Stimulated activated CD4-positive, alpha-beta T cell treated with anti-CD3 and anti-CD28 coated beads, TNF-alpha, amount 100 ng/mL, for 1 hour (primary cell): ENCODE measurements around the gene PARVB.

ENCODE experiments used
- DNase-seq, 3 donors: peaks; one replicate each; pipeline ENCODE4 v3.0.0-alpha.2; 2020; ENCODE audit warnings: low read depth in 3 of 3, low spot score in 1 of 3

Gene PARVB

DNA sequence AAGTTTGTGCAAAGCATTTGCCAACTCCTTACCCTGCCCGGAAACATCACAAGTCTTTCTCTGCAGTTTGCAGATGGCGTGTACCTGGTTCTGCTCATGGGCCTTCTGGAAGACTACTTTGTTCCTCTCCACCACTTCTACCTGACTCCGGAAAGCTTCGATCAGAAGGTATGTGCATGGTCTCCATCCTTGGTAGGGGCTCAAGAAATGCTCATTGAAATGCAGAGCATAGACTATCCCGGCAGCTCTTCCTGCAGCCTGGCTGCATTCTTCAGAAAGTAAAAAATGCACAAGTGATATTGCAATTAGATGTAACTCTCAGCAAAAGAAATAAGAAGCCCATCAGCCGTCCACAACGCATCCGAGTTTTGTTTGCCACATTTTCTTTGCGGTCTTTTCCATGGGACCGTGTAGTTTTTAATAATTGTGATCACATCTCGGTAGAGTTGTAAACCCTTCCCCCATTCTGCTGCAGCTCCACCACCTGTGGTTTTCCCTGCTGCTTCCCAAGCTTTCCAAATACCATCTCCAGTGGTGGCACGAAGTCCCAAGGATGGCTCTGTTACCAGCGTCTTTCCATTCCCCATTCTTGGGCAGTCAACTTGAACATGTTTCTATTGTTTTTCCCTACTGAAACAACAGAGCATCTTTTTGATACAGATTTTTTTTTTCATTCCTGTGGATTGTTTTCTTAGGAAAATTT lies 134.0 kb downstream of the PARVB start:
- DNase-seq = no peak

DNA sequence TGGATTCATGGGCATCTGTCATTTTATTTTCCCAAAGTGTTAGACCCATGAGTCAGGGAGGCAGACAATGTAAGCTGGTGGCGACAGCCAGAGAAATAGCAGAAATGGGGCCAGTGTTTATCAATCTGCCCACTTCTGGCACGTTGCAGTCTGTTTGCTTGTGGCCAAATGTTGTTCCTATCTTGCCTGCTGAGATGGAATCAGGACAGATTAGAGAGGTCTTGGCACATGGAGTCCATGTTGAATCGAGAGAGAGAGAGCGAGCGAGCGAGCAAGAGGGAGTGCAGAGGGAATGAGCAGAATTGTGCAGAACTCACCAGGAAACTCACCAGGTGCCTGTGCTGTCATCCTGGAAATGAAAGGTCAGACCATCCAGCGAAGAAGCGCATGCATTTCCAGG lies 134.7 kb downstream of the PARVB start:
- DNase-seq = no peak

DNA sequence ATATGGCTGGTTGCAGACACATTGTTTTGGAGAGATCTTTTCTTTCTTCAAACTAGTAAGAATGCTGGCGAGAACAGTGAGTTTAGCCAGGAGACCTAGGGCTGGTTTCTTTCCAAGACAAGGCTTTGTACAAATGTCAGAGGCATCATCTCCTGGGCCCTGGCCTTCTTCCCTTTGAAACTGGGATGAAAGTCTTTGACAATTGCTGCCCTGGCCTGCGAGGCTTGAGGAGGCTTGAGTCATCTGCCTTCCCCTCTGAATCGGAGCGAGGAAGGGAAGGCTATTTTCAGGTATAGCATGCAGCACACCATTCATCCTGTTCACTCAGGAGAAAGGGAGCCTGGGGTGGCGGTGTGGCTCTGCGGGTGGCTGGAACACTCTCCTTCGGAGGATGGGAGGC lies 135.1 kb downstream of the PARVB start:
- no peak for DNase-seq

DNA sequence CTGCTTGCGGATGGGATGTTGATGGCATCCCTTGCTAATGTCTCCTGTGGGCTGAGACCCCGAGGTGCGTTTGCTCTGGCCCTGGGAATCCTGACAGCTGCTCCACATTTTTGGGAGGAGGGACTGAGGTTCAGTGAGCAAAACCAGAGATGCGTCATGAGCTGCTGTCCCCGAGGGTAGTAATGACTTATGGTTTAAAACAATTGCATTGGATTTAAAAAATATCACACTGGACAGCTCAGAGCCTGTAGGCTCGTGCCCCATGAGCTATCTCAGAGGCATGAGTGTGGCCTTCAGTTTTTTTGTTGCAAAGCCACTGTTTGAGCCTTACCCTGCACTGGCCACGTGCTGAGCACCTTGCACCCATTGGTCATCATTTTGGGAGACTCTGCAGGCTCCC lies 135.7 kb downstream of the PARVB start:
- DNase-seq = no peak

DNA sequence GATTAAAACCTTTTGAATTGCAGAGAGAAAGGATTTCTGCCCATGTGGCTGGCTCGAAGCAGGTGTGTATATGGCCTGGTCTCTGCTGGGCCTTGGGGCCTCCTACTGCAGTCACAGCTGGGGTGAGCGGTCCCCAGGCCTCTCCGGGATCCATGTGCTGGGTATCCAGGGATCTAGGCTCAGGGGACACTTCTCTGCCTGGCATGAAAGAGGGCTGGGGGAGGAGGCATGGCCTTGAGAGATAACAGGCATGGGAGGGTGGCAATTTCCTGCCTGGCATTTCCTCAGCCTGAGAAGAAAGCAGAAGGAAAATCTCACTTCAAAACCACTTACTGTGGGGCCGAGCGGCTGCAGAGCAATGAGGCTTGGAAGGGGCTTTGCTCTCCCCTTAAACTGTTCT lies 136.3 kb downstream of the PARVB start:
- no peak for DNase-seq

DNA sequence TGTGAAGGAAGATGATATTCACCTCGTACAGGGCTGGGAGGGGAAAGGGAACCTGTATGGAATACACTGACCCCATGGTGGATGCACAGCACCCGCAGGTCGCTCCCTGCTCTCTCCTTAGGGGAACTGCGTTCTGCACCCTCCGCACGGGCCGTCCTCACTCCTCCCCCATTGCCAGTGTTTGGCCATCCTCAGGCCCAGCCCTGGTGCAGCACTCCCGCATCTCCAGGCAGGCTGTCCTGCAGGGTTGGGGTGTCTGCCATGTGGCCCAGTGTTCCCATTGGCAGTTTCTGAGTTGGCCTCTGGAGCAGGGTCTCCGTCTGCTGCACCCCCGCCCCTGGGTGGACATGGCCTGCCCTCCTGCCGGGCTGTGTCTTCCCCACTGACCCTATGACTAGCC lies 137.6 kb downstream of the PARVB start:
- DNase-seq = no peak

DNA sequence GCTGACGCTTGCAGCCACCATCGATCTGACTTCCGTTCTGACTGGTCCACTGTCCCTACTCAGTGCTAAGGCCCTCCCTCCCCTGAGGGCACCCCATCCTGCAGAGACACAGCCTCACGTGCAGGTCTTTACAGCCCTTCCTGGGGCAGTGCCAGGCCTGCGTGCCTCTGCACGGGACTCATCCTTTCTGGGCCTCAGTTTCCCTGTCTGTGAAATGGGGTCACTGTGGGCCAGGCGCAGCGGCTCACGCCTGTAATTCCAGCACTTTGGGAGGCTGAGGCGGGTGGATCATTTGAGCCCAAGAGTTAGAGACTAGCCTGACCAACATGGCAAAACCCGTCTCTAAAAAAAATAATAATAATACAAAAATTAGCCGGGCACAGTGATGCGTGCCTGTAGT lies 138.9 kb downstream of the PARVB start:
- DNase-seq = no peak

DNA sequence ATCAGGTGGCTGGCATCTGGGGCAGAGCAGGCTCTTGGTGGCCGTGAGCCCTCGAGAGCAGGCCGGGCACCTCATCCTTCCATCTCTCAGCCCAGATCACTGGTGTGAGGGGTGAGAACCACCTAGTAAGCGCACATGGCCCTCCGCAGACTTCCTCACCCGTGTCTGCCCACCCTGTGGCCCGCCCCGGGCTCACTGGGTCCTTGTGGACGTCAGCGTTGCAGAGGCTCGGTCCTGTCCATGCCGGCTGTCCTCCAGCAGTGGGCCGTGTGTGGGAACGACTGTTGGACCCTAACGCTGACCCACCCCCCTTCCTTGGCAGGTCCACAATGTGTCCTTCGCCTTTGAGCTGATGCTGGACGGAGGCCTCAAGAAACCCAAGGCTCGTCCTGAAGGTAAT lies 139.4 kb downstream of the PARVB start:
- no peak for DNase-seq

DNA sequence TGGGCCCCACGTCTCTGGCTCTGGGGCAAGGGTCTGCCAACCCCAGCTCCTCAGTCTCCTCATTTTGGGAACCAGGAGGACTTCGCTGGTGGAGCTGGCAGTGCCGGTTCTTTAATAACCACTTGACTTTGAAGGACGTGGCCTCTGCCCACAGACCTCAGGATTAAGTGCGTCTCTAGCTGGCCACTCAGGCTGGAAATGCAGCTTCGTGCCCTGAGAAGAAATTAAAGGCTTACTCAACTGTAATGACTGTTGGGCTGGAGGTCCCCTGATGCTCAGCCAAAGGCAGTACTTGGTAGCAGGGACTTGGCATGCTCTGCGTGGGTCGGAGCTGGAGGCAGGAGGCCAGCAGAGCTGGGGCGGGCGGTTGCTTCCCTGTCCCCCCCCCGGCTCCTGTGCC lies 139.9 kb downstream of the PARVB start:
- no peak for DNase-seq

DNA sequence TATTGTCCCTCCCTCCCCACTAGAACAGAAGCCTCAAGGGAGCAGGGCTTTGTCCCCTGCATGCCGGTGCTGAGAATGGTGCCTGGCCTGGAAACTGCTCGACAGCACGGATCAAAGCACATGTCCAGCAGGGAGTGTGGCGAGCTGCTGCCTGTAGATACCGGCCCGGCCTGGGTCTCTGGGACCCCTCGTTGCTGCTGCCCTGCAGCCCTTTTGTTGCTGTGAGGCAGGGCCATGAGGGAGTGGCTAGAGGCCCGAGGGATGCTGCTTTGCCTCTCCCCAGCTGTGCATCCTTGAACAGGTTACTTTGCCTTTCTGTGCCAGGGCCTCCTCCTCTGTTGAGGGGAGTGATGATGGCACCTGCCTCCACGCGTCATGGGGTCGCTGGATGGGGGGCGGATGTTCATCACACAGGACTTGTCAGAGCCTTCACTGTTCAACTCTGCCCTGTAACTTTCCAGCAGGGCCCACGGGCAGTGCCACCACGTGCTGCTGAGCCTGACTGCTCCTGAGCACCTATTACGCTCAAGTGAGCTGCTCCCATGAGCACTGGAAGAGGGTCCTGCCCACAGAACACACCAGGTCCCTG lies 141.3 kb downstream of the PARVB start:
- DNase-seq = no peak

DNA sequence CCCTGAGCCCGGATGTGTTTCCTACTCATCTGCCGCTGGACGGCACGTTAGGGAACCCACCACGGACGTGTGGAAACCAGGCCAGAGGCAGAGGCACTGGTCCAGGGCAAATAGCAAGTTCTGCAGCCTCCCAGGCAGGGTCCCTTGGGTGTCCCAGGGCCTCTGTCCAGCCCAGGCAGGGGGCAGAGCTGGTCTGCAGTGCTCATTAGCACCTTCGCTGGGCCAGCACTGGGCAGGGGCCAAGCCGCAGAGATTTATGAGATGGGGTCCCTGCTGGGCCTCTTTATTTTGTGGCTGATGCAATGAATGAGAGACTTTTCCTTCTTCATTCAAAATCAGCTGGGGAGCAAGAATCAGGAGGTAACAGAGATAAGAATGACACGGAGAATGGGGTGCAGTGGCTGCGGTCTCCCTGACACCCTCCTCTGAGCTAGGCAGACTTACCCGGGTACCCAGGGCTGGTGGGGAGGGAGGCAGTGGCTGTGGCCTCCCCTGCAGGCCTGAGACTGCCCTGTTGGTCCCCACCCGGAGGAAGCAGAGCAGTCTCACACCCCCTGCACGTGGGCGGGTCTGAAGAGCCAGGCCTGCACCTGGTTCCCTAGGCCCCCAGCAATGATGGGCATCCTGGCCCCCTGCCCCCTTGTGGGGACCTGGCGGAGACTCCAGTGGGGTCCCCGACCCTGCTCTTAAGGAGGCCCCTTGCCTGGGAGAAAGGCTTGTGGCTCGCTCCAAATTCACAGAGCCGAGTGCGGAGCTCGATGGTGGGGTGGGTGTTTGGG lies 142.6 kb downstream of the PARVB start:
- DNase-seq = no peak

DNA sequence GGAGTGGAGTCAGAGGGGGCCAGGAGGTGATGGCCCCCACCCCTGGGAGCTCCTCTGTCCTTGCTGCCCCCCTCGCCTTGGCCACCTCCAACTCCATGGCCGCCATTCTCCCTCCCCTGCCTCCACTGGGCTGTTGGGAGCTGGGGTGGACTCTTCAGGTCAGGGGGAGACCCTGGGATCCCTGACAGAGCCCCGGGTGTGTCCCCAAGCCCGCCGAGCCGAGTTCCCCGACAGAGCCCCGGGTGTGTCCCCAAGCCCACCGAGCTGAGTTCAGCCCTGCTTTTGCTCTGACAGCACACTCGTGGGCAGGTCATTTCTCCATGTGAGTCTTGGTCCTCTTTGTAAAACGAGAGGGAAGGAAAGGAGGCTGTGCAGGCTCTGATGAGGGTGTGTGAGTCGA lies 143.4 kb downstream of the PARVB start:
- no peak for DNase-seq

DNA sequence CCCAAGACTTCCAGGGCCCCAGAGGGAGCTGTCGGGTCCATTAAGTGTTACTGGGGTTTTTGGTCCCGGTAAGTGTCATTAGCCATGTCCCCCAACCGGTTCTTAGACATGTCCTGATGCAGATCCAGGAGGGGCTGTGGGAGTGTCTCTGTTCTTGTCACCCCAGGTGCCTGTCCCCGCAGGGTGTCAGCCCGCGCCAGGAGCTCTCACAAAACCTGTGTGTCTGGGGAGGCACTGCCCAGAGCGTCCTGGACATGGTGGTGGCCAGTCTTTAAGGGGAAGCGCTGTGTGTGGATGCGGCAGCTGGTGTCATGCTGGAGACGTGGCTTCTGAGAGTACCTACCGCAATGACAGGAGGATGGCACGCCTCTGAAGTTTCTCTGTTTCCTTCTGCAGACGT lies 144.1 kb downstream of the PARVB start:
- no peak for DNase-seq

DNA sequence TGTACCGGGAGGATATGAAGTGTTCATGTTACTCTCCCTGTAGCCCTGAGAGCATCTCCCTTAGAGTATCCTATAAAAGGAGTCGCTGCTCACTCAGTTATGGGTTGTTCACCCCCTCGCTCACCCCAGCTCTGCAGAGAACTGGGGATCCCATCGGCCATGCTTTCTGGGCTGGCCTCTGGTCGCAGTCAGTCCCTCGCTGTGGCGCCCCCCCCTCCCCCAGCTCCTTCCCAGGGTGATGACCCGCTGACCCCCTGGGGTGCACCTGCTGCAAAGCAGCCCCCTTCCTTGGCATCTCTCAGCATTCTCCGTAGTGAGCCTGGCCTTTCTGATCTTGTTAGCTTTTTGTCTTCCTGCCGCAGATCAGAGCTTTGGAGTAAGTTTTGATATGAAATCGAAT lies 146.4 kb downstream of the PARVB start:
- DNase-seq = no peak

DNA sequence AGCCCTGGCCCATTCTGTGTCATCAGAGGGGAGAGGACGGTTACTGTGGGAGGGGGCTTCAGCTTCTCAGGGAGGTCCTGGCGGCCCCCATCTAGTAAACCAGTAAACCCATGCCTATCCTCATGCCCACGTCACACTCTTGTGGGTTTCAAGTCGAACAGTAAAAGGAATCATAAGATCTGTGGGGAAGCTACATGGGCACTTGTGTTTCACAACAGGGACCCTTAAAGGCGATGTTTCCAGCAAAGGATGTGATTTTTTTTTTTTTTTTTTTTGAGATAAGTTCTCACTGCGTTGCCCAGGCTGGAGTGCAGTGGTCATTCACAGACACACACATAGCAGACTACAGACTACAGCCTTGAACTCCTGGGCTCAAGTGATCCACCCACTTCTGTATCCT lies 147.5 kb downstream of the PARVB start:
- DNase-seq = no peak

DNA sequence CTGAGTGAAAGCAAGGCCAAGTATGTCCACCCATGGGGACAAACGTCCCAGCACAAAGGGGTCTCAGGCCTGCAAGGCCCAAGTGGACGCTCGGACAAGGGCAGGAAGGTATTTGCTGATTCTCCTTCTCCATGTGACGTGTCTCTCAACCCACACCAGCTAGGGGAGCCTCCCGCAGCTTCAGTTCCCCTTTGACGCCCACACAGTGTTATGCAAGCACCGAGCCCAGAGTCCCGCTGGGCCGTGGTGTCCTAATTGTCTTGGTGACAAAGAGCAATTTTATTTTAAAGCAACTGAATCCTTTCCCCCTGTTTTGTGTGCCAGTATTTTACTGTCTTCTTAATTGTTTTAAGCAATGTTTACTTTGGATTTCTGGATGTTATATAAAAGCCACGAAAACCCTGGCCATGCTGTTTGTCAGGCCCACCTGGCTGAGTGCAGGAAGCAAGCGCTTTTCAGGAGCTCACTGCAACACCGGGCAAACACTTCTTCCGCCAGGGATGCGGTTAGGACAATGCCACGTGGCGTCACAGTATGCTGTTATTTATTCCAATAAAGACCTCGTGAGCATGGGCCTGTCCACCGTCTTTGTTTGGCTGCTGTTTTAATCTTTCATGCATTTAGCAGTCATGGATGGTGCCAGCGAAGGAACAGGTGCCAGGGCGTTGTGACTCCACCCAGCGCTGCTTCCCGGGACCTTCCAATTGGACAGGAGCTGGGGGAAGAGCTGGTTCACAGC lies 148.4 kb downstream of the PARVB start:
- no peak for DNase-seq

DNA sequence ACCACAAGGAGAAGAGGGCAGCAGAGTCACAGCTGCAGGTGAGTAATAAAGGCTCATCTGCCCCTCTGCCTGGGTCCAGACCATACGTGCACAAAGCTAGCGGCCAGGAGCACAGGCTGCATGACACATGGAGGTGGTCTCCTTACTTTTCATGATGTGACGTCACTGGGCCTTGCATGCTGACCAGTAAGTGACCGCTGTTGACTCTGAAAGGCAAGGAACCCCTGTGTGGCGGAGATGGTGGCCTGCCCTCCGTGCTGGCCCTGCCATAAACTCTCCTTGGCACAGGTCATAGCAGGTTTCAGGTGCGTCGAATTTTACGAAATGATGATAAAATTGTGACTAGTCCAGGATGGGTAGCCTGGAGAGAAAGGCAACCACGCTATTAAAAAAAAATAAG lies 149.1 kb downstream of the PARVB start:
- no peak for DNase-seq

DNA sequence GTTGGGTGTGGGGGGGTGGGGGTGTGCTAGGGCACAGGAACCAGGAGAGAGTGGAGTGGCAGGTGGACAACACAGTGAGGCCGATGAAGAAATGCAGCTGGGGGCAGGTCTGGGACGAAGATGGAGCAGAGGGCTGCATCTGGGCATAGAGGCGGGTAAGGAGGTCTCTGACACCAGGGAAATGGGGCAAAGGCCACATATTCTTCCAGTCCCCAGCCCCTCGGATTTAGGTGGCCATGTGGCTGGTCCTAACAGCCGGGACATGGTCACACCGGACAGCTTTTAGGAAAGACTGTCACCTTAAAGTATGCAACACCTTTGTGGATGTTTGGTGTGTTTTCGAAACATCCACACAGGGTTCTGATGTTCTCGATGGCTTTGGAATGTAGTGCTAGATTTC lies 151.6 kb downstream of the PARVB start:
- no peak for DNase-seq

DNA sequence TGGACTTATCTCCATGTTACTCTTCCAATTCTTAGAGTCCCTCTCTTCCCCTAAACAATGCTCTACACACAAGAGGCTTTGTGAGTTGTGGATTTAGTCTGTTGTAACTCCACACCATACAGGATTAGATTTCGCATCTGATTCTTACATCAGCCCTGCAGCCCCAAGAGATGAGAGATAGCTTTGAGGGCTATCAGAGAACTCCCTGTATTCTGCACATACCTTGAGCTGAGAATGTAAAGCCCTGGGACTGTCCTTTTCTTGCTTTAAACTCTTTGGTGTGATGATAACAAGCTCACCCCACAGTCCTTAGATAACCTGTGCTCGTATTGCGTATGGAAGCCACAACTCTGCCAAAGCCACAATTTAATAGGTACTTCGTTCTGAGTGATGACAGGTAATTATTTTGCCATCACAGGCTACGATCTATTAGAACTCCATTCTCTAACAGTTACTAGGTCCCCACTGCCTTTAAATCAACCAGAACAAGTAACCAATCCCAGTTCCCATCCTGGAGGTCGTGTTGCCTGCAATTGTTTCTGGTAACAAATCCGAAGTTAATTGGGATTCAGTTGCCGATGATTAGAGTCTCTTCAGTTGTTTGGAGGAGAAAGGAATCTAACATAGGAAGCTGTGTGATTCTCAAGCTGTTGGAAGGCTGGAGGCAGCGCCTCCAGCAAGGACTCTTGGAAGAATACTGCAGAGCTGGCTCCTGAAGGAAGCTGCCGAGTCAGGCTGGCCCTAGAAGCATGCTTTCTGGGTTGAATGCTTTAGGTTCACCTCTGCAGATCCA lies 155.3 kb downstream of the PARVB start:
- no peak for DNase-seq

DNA sequence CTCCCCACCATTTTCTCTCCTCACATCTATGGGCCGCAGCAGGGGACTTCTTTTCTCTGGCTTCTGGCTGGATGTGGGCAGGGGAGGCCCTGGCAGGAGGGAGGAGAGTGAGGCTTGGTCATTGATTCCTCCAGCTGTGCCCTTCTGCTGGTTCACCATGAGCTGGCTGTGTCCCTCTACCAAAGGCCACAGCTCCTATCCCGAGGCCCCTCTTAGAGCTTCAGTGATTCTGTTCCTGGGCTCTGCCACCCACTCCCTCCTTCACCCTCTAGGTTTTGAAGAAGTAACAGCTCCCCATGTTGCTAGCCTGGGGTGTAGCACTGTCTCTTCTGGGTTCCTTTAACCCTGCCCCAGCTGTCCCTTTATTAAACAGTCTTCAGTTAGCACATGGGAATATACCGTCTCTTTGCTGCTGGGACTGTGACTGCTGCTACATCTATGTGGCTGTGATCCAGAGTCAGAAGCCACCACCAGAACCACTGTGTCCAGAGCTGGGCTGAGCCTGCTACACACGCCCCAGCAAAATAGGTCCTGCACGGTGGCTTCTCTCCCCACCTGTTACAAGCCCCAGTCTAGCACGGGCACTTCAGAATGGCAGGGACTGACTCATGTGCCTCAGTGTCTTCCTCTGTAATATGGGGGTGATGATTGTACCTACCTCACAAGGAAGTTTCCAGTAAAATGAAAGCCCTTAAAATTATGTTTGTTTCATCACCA lies 156.0 kb downstream of the PARVB start:
- DNase-seq = no peak

DNA sequence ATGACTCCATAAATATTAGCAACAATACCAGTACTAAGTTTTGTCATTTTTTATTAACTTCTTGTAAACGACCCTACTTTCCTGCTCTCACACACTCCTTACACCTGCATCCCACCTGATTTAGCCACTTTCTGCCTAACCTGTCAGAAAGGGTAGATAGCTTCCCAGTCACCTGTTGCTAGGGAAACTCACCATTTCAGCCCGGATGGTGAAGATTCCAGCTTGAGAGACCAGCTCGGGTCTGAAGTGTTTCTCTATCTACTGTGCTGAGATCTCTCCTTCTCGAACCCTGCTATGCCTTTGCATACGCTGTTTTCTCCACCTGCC lies 156.6 kb downstream of the PARVB start, which contains the start of gene PARVG:
Gene PARVG, plus strand, starts transcription at position 220 of the 327 bp plus-strand sequence. CDS start 2,405 bp downstream, outside the sequence.
- no peak for DNase-seq
